Activated T-cell treated with anti-CD3 and anti-CD28 coated beads for 4 hours (primary cell): ENCODE data around the gene BNC2.
"Not testable (repeated sequence)": the region's sequence is repeated elsewhere in the genome, so short reads cannot be mapped to it uniquely, and the experiment has no call there.

Experiments
- DNase-seq: peaks from one replicate; pipeline ENCODE4 v3.0.0-alpha.2; 2020

BNC2 gene

GRCh38 chr9:16480584-16480983 lies 389.9 kb downstream of the BNC2 start:
- DNase-seq: not testable (repeated sequence)

GRCh38 chr9:16475996-16476395 lies 394.5 kb downstream of the BNC2 start:
- no peak for DNase-seq

- DNase-seq: no peak
Observed at GRCh38 chr9:16475257-16475656, 395.2 kb downstream of the BNC2 start.

GRCh38 chr9:16469184-16469583 lies 401.3 kb downstream of the BNC2 start:
- no peak for DNase-seq

- no peak for DNase-seq
Observed at GRCh38 chr9:16461851-16462250, 408.6 kb downstream of the BNC2 start.

- DNase-seq: no peak
Observed at GRCh38 chr9:16461137-16461840, 409.2 kb downstream of the BNC2 start.

GRCh38 chr9:16460696-16461095 lies 409.8 kb downstream of the BNC2 start:
- DNase-seq: no peak

GRCh38 chr9:16459421-16460148 lies 410.9 kb downstream of the BNC2 start:
- DNase-seq: no peak

- no peak for DNase-seq
Observed at GRCh38 chr9:16458696-16459420, 411.6 kb downstream of the BNC2 start.

GRCh38 chr9:16455842-16456241 lies 414.6 kb downstream of the BNC2 start:
- DNase-seq: no peak

GRCh38 chr9:16453390-16453789 lies 417.1 kb downstream of the BNC2 start:
- DNase-seq: no peak

- no peak for DNase-seq
Observed at GRCh38 chr9:16450578-16450977, 419.9 kb downstream of the BNC2 start.

GRCh38 chr9:16450043-16450442 lies 420.4 kb downstream of the BNC2 start:
- DNase-seq: no peak

GRCh38 chr9:16449076-16449730 lies 421.3 kb downstream of the BNC2 start:
- no peak for DNase-seq

- DNase-seq: no peak
Observed at GRCh38 chr9:16447946-16448345, 422.5 kb downstream of the BNC2 start.

GRCh38 chr9:16446636-16447035 lies 423.8 kb downstream of the BNC2 start:
- no peak for DNase-seq

- DNase-seq: no peak
Observed at GRCh38 chr9:16445141-16445920, 425.1 kb downstream of the BNC2 start.

GRCh38 chr9:16442622-16443021 lies 427.8 kb downstream of the BNC2 start:
- DNase-seq: no peak

- DNase-seq: no peak
Observed at GRCh38 chr9:16441791-16442190, 428.7 kb downstream of the BNC2 start.

- DNase-seq: not testable (repeated sequence)
Observed at GRCh38 chr9:16438831-16439230, 431.6 kb downstream of the BNC2 start.

GRCh38 chr9:16436545-16436944 lies 433.9 kb downstream of the BNC2 start:
- DNase-seq: no peak

GRCh38 chr9:16434526-16434925 lies 435.9 kb downstream of the BNC2 start:
- no peak for DNase-seq

GRCh38 chr9:16433494-16433893 lies 437.0 kb downstream of the BNC2 start:
- DNase-seq: no peak
